Measurements from ENCODE around the gene CHCHD3.

Gene CHCHD3

DNA sequence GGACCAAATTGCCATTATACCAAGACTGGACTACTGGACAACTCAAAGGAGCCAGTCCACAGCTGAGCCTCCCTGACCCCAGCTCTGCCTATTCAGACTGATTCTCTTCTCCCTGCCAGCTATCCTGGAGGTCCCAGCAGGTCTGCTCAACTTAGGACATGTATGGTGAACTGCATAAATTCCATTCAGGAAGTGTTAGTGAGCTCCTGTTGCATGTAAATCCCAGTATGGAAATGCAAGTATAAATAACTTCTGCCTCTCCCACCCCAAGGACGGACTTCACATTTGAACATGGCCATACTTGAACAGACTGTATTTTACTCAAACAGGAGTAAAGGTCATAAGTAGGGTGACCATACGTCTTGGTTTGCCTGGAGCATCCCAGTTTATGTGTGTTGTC lies 128.4 kb downstream of the CHCHD3 start:
- Histone ChIP-seq H3K27me3 (no peaks in the 10 kb centered on the region), H3K4me3 (ENCODE audit: low read depth in 1 of 2, low read length in 1 of 2) (no peak overlapping the region), H3K27ac (no peak overlapping the region), H3K36me3 (no peaks in the 10 kb centered on the region), H3K4me1 (ENCODE audit: control insufficient read depth in 1 of 2, insufficient read depth in 1 of 2, low read depth in 1 of 2, low read length in 1 of 2) (peaks cover 11 to 18% of the 10 kb centered on the region in 2 experiments), H3K9me3 (no peaks in the 10 kb centered on the region)
- TF ChIP-seq, protein P1, sequence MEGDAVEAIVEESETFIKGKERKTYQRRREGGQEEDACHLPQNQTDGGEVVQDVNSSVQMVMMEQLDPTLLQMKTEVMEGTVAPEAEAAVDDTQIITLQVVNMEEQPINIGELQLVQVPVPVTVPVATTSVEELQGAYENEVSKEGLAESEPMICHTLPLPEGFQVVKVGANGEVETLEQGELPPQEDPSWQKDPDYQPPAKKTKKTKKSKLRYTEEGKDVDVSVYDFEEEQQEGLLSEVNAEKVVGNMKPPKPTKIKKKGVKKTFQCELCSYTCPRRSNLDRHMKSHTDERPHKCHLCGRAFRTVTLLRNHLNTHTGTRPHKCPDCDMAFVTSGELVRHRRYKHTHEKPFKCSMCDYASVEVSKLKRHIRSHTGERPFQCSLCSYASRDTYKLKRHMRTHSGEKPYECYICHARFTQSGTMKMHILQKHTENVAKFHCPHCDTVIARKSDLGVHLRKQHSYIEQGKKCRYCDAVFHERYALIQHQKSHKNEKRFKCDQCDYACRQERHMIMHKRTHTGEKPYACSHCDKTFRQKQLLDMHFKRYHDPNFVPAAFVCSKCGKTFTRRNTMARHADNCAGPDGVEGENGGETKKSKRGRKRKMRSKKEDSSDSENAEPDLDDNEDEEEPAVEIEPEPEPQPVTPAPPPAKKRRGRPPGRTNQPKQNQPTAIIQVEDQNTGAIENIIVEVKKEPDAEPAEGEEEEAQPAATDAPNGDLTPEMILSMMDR (IDR thresholded peaks at IDR 0.05), result no peak

DNA sequence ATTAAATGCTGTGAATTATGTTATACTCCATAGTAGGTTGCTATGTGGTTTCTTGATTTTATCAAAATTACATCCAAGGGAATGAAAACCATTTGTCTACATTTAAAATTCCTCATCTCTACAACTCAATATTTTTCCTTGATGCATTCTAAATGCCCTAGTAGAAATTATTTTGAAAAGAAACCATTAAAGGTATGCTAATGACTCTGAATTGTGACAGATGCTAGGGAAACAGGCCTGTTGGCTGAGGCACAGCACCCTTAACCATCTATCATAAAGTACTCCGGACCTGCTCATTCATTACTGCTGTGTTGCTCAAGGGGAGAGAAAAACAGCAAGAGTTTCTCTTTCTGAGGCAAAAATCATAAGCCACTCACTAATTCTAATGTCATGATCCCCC lies 131.2 kb downstream of the CHCHD3 start:
- TF ChIP-seq, protein P1 (IDR thresholded peaks at IDR 0.05), result no peak

DNA sequence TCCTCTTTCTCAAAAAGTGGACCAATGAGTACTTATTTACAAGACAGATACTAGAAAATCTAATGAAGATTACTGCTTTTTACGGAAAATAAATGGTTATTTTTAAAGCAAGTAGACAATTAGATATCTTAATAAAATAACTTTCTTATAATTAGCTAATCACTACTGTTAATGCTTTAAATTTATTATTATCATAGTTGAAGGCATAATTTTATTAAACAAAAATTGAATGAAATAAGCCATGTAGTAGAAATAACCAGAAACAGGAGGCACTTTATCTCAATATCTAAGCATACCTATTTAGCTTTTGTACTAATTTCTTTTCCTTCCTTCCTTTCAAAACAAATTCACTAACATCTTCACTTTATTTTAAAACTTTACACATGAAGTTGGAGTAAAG lies 134.9 kb downstream of the CHCHD3 start:
- no peak overlapping the region for H3K27ac ChIP-seq
- TF ChIP-seq, protein P1 (IDR thresholded peaks at IDR 0.05), result no peak
- no peaks in the 10 kb centered on the region for H3K4me1 ChIP-seq (ENCODE audit: control insufficient read depth in 1 of 2, insufficient read depth in 1 of 2, low read depth in 1 of 2, low read length in 1 of 2)
- no peak overlapping the region for H3K4me3 ChIP-seq (ENCODE audit: low read depth in 1 of 2, low read length in 1 of 2)
- no peaks in the 10 kb centered on the region for H3K27me3 ChIP-seq
- no peaks in the 10 kb centered on the region for H3K9me3 ChIP-seq
- no peaks in the 10 kb centered on the region for H3K36me3 ChIP-seq

More for the DNA sequence above, 131.2 kb downstream of the CHCHD3 start:
- H3K9me3 ChIP-seq, result no peaks in the 10 kb centered on the region
- no peaks in the 10 kb centered on the region for H3K27me3 ChIP-seq
- H3K4me1 ChIP-seq (ENCODE audit: control insufficient read depth in 1 of 2, insufficient read depth in 1 of 2, low read depth in 1 of 2, low read length in 1 of 2), result no peaks in the 10 kb centered on the region
- H3K36me3 ChIP-seq, result no peaks in the 10 kb centered on the region
- H3K4me3 ChIP-seq (ENCODE audit: low read depth in 1 of 2, low read length in 1 of 2), result no peak overlapping the region
- H3K27ac ChIP-seq, result no peak overlapping the region

DNA sequence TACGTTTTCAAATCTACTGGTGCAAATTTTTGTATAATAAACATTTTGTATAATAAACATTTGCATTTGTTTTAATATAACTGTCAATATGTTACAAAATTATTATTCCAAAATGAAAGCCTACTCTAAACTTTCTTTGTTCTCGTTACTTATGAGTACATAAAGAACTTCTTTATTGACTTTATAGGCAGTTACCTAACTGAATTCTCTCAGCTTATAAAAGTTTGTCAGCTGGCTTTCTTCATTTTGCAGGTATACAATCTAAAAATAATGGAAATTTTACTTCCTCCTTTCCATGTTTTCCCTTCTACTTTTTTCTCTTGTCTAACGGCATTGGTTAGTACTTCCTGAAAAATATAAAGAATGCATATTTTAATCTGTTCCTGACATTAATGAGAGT lies 137.1 kb downstream of the CHCHD3 start:
- Histone ChIP-seq H3K27me3 (no peaks in the 10 kb centered on the region), H3K4me1 (ENCODE audit: control insufficient read depth in 1 of 2, insufficient read depth in 1 of 2, low read depth in 1 of 2, low read length in 1 of 2) (no peaks in the 10 kb centered on the region)
- TF ChIP-seq, protein P1 (IDR thresholded peaks at IDR 0.05), result no peak

DNA sequence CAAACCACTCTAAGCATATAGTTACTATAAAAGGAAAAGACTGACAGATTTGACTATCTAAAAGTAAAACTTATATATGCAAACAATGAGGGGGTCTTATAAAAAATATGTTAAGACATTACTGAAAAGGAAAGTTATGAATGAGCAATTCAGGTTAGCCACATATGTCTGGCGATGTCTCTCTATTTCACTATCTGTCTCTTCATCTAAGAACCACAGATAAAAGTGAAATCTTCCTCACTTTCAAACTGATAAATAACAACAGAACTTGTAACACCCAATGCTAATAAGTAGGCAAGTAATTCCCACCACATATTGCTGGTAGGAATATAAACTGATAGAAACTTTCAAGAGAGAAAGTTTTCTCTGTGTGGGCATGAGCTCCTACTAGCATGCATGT lies 138.2 kb downstream of the CHCHD3 start:
- no peak overlapping the region for H3K4me3 ChIP-seq (ENCODE audit: low read depth in 1 of 2, low read length in 1 of 2)
- H3K27ac ChIP-seq, result no peak overlapping the region
- no peaks in the 10 kb centered on the region for H3K4me1 ChIP-seq (ENCODE audit: control insufficient read depth in 1 of 2, insufficient read depth in 1 of 2, low read depth in 1 of 2, low read length in 1 of 2)
- H3K27me3 ChIP-seq, result no peaks in the 10 kb centered on the region
- TF ChIP-seq, protein P1 (IDR thresholded peaks at IDR 0.05), result no peak
- H3K9me3 ChIP-seq, result no peaks in the 10 kb centered on the region
- H3K36me3 ChIP-seq, result no peaks in the 10 kb centered on the region

More for the DNA sequence above, 137.1 kb downstream of the CHCHD3 start:
- Histone ChIP-seq H3K27ac (no peak overlapping the region), H3K4me3 (ENCODE audit: low read depth in 1 of 2, low read length in 1 of 2) (no peak overlapping the region), H3K9me3 (no peaks in the 10 kb centered on the region), H3K36me3 (no peaks in the 10 kb centered on the region)

DNA sequence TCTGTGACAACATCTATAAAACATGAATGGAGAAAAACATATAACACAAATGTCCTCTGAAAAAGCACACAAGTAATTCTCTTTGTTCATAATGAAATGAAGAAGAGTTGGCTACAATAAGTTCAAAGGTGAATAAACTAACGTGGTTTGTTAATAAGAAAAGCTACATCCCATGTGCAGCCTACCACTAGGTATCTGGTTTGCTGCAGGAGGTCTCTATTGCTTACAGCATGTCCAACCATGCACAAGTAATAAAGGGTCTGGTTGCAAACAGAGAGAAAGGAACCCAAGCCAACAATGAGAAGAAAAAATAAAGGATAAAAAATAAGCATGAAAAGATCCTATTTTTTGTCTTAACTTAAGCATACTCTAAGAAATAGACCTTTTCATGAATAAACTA lies 139.2 kb downstream of the CHCHD3 start:
- Histone ChIP-seq H3K27ac (no peak overlapping the region), H3K4me3 (ENCODE audit: low read depth in 1 of 2, low read length in 1 of 2) (no peak overlapping the region), H3K27me3 (no peaks in the 10 kb centered on the region), H3K36me3 (no peaks in the 10 kb centered on the region), H3K9me3 (no peaks in the 10 kb centered on the region), H3K4me1 (ENCODE audit: control insufficient read depth in 1 of 2, insufficient read depth in 1 of 2, low read depth in 1 of 2, low read length in 1 of 2) (no peaks in the 10 kb centered on the region)
- TF ChIP-seq, protein P1 (IDR thresholded peaks at IDR 0.05), result no peak
